HG03565 (cell line): ENCODE measurements around the gene ACSL4.
"Not testable (repeated sequence)": the region's sequence is repeated elsewhere in the genome, so short reads cannot be mapped to it uniquely, and the experiment has no call there.

Source experiments
- ATAC-seq: cut with Tn5 transposase; IDR thresholded peaks from one replicate; pipeline ENCODE4 v1.9.1; 2021; ENCODE audit warnings: mild to moderate bottlenecking, moderate library complexity; ENCODE audit not compliant: unreplicated experiment

Gene ACSL4

DNA sequence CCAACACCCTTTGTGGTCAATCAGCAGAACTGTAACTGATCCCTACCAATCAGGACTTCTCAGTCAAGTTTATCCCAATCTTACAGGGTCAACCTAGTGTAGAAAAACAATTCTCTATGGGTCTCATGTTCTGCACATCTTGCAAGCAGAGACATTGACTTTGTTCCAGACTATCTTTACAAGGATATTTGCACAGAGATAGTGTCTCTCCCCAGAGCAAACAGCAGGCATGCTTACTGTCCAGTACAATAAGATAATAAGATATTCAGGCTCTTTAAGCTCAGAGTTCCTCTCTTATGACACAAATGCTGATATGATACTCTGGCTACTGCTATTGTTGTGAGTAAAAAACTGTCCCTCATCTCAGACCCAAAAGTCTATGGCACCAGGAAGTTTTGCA lies 53.2 kb downstream of the ACSL4 start:
- no peak for ATAC-seq

DNA sequence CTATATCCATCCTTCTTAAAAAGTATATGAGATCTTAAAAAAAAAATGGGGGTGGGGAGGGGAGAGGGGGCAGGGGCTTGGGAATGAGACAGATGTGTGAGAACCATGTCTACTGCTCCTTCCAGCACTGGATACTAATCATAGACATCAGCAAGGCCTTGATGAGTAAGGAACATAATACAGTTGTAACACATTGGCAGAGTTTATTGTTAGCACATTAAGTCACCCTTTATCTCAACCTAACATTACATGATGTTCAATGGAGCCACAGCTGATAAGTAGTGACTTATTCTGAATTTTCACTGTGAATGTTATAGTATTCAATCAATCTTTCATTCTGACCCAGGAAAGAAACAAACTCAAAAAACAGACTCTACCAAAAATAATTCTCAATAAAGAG lies 60.8 kb downstream of the ACSL4 start:
- ATAC-seq: no peak

DNA sequence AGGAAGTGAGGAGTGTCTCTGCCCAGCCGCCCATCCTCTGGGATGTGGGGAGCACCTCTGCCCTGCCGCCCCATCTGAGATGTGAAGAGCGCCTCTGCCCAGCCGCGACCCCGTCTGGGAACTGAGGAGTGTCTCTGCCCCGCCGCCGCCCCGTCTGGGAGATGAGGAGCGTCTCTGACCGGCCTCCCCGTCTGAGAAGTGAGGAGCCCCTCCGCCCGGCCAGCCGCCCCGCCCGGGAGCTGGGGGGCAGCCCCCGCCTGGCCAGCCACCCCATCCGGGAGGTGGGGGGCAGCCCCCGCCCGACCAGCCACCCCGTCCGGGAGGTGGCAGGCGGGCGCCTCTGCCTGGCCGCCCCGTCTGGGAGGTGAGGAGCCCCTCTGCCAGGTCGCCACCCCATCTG lies 61.9 kb downstream of the ACSL4 start:
- not testable (repeated sequence) for ATAC-seq

DNA sequence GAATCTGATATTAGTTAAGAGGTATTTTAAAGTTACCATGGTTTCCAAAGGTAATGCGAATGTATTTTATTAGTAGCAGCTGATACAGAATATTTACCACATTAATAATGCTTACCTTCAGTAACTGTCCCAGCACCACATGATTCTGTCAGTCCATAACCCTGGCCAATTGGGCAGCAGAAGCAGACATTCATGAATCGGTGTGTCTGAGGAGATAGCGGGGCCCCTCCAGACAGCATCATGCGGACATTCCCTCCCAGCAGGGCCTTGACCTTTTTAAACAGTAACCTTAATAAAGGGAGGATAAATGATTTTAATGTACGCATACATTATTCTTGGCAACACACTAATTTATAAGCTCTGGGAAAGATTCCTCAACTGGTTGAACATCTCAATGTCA lies 65.1 kb downstream of the ACSL4 start:
- no peak for ATAC-seq

DNA sequence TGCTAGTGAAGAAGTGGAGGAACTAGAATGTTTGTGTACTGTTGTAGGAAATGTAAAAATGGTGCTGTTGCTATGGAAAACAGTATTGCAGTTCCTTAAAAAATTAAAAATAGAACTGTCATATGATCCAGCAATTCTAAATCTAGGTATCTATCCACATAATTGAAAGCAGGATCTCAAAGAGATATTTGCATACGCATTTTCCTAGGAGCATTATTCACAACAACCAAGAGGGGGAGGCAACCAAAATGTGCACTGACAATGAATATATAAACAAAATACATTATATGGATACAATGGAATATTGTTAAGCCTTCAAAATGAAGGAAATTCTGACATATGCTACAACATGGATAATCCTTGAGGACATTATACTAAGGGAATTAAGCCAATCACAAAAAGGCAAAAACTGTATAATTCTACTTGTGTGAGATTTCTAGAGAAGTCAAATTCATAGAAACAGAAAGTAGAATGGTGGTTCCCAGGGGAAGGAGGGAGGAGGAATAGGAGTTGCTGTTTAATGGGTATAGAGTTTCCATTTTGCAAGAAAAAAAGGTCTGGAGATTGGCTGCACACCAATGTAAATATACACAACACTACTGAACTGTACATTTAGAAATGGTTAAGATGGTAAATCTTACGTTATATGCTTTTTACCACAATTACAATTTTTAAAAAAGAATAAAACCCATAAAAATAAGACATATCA lies 72.5 kb downstream of the ACSL4 start:
- ATAC-seq: no peak

DNA sequence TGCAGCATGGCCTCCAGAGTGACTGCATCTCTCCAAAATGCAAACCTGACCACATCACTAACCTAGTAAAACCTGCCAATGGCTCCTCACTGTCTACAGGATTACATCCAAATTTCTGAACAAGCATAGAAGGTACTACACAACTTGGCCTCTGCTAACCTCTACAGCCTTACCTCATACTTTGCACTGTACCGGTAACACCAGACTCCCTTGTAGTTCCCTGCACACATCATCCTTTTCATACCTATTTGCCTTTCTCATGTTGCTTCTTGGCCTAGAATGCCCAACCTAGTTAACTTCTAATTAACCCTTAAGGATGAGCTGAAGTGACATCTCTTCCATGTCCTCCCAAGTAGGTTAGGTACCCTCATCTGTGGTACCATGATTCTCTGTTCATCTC lies 74.7 kb downstream of the ACSL4 start:
- ATAC-seq: no peak

DNA sequence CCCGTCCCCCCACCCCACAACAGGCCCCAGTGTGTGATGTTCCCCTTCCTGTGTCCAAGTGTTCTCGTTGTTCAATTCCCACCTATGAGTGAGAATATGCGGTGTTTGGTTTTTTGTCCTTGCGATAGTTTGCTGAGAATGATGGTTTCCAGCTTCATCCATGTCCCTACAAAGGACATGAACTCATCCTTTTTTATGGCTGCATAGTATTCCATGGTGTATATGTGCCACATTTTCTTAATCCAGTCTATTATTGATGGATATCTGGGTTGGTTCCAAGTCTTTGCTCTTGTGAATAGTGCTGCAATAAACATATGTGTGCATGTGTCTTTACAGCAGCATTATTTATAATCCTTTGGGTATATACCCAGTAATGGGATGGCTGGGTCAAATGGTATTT lies 75.7 kb downstream of the ACSL4 start:
- not testable (repeated sequence) for ATAC-seq

DNA sequence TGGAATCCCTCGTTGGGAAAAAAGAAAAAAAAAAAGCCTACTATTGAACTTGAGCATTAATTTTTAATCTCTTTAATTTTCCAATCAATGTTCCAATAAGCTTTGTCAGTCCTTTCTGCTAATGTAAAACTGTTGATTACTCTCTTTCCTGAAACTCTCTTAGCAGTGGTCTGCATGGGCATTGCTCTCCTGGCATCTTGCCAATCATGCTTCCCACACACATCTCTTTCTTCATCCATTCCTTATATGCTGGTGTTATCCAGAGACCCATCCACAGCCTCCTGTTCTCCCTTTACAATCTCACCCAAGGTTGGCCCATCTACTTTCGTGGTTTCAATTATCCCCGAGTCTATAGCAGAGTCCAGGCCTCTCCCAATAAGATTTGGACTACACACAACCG lies 76.3 kb downstream of the ACSL4 start:
- no peak for ATAC-seq

DNA sequence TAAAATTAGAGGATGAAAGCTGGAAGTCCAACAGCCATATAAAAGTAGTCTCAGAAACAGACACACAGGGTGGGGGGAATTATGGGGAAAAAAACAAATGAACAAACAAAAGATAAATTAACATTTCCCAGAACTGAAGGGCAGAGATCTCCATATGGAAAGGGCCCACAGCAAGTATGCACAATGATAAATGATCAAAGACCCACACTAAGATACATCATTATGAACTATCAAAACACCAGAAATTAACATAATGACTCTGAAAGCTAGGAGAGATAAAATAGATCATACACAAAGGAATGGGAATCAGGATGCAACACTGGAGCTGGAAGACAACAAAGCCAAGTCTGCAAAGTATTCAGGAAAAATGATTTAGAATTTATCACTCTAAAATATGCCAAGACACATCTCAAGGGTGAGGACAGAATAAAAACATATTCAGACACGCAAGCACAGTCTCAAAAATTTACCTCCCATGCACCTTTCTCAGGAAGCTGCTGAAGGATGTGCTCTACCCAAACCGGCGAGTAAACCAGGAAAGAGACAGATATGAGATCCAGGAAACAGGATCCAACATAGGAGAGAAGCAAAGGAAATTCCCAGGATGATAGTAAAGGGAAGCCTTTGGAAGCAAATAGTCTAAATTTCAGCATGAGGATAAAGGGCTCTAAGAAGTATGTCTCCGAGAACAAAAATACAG lies 77.4 kb downstream of the ACSL4 start:
- ATAC-seq: no peak

DNA sequence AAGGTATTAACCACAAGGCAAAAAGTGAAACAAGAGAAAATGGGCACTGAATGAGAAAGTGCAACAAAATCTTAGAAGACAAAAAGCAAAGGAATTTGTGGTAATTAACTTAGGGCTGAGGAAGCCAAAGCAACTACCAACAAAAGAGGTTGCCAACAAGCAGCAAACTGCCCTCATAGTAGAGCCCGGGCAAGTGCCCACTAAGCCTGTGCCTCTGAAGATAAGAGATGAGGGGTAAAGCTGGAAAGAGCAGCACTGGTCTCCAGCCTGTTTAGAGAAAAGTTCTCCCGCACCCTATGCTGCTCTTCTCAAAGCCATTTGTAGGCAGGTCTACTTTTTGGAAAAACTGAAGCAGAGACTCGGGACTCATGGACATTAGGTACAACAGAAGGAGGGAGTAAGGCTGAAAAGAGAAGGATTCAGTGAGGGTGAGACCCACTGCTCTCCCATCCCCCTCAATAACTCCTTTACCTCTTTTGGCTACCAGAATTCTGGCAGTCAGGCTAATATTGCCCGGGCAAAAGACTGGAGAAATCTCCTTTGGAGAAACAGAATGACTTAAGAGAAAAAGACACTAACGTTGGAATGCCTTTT lies 78.4 kb downstream of the ACSL4 start:
- no peak for ATAC-seq

DNA sequence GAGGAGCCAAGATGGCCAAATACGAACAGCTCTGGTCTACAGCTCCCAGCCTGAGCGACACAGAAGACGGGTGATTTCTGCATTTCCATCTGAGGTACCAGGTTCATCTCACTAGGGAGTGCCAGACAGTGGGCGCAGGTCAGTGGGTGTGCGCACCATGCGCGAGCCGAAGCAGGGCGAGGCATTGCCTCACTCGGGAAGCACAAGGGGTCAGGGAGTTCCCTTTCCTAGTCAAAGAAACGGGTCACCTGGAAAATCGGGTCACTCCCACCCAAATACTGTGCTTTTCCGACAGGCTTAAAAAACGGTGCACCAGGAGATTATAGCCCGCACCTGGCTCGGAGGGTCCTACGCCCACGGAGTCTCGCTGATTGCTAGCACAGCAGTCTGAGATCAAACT lies 88.4 kb downstream of the ACSL4 start:
- not testable (repeated sequence) for ATAC-seq

DNA sequence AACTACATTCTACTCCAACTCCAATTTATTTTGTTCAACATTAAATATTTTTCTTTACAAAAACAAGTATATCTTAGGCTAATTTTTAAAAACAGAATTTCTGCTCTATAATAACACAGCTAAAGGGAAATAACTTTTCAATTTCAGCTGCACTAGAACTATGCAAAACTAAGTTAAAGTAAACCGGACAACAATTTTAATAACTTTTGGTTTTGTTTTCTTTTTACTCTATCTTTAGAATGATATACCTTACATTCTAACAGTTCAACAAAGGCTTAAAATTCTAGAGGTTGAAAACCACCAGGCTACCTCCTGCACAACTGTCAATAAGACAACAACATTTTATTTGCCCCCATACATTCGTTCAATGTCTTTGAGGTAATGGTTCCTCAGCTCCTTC lies 89.4 kb downstream of the ACSL4 start:
- no peak for ATAC-seq

DNA sequence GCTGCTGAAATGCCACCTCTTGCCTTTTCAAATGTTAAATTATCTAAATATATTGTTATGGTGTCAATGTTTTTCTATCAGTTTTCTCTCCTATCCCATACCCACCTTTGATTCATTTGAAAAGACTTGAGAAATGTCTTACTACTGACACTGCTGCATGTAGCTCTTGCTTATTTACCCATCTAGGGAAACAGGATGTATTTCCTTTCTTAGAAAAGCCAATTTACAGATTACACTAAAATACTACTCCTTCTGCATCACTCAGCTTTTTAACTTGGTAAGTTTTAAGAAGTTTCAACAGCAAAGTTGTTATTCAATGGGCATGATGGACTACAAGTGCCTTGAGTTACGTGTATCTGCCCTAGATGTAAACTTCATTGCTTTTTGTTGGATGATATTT lies 94.9 kb downstream of the ACSL4 start:
- no peak for ATAC-seq

DNA sequence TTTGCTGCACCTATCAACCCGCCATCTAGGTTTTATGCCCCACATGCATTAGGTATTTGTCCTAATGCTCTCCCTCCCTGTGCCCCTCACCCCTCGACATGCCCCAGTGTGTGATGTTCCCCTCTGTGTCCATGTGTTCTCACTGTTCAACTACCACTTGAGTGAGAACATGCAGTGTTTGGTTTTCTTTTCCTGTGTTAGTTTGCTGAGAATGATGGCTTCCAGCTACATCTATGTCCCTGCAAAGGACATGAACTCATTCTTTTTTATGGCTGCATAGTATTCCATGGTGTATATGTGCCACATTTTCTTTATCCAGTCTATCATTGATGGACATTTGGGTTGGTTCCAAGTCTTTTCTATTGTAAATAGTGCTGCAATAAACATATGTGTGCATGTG lies 95.6 kb downstream of the ACSL4 start:
- ATAC-seq: not testable (repeated sequence)

DNA sequence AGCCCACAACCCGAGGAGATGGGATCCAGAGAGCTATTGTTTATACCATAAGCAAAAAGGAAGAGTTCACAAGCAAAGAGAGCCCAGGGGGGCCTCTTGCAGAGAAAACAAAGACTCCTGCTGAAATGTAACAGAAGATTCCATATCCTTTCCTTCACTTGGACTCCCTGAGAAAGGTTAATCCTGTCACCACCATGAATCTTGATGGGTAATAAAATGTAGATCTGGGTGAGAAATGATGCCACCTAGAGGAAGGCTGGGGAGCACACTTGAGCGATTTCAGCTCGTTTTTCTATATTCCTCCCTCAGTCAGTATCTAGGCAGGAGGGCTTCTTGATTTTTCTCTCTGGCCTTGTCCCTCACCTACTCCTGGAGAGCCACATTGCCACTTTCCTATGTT lies 97.9 kb downstream of the ACSL4 start:
- no peak for ATAC-seq

DNA sequence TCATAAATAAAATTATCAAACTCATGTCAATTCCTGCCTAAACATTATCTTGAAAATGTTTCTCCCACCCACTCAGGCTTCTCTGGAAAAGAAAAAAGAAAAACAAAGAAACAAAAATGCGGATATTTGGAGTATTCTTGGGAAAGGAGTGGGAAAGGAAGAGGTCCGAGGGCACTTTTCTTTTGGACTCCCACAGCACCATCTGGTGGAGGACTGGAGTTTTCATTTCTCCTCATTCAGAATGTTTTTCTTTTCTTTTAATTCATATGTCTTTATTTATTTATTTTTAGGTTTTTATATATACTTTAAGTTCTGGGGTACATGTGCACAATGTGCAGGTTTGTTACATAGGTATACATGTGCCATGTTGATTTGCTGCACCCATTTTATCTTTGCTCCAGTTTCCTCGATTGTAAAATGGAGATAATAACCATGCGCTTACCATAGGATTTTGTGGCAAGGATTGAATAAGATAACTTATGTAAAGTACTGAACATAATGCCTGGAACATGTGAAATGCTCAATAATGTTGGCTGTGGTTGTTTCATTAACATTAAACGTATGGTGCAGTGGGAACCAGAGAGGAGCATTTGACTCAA lies 100.1 kb downstream of the ACSL4 start:
- no peak for ATAC-seq

DNA sequence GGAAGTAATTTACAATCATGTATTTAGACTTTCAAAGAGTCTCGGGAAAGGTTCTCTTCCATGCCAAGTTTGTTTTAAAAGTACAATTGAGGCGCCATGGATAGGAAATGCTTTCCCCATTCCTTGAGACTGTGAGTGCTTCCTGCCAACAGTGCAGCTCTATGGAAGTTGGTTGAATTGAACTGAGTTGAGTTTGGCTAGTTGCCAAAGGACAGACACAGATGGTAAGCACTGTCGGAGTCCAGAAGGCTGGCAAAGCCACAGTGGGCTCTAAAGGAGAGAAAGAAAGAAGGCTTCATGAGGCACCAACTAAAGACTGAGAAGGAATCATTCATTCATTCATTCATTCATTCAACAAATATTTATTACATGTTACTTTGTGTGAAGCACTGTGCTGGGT lies 103.7 kb downstream of the ACSL4 start:
- no peak for ATAC-seq

DNA sequence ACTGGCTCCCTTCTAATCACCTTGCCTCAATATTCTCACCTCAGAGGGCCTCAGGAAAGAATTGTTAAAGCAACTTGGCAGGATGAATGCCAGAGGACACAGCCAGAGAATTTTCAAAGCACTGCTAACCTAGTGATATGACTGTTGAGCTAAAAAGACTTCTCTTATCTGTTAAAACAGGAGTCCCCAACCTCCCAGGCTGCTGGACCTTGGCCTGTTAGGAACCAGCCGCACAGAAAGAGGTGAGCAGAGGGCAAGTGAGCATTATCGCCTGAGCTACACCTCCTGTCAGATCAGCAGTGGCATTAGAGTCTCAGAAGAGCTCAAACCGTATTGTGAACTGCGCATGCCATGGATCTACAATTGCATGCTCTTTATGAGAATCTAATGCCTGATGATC lies 106.4 kb downstream of the ACSL4 start:
- ATAC-seq: no peak

DNA sequence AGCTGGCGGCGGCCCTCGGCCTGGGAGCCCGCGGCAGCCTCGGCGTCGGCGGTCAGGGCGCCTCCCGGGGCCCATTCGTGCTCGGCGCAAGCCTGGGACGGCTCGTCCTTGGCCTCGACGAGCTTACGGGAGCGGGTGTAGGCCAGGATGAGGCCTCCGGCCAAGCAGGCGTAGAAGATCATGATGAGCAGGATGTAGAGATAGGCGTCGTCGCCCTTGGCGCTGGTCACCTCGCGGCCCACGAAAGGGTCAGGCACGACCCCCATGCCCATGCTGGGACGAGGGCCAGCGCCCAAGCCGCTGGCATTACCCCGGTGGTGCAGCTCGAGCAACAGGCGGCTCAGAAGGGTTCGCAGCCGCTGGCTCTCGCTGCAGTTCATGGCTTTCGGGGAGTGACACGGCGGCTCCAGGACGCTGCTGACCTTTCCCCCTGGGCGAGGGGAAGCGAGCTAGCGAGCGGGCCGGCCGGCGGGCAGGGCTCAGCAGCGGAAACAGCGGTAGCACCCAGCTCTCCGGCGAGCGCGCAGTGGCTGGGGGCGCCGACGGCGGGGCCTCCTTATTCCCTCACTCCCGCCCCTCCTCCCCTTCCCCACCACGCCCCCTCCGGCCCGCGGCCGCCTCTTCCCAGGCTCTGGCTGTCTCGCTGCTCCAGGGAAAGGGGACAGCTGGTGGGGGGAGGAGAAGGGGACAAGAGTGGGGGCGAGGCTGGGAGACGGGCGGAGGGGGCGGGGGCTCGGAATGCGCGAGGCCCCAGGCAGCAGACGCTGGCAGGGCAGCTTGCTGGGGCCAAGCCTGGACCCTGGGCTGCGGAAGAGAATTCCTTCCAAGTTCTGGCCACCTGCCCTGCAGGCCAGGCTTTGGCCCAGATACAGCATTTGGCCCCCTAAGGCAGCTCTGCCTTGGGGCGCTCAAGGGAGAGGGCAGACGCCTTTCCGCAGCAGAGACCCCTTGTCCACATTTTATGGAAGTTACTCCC lies 108.1 kb downstream of the ACSL4 start, which contains the start of gene KCNE5:
TSS of gene KCNE5 (minus strand) at position 532 of the 976 bp plus-strand sequence. CDS start at position 380, 152 bp downstream.
- ATAC-seq: no peak

DNA sequence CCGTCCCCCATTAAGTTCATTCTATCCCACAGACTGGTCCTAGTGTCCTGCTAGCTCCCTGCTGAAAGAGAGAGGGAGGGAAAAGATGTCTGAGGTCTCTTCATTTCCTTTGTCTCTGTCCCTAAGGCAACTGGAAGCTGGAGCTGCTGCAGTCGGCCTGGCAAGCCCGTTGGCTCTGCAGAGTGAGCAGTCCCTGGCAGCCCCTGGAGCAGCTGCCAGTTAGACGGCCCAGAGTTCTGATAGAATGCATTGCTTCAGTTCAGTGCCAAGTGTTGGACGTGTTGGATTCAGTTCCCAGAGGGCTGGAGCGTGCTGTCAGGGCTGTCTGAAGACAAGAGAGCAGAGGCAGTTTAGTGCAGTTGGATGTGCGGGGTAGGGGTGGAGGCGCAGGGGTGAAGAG lies 109.1 kb downstream of the ACSL4 start:
- ATAC-seq: no peak

DNA sequence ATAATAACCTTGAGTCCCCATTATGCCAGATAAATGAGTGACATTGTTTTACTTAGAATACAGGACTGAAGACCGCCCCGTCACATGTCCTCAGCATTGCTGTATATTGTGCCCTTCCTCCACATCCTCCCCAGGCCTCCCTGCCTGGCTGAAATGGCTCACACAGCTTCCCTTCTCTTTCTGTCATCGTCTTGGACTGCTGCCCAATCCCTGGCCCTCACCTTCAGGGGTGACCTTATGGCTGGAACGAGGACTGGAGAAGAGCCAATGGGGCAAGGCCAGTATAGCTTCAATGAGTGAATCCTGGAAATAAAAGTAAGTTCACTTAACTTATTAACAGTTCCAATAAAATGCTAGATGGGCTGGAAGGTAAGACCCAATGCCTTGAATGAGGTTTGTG lies 110.8 kb downstream of the ACSL4 start:
- ATAC-seq: no peak
